Activated B cell treated with CpG ODN at 0.5 μM for 24 hours (primary cell): ENCODE measurements around the gene FURIN. TPM values are rescaled to one million over a fixed set of nuclear protein-coding genes. Genes with fewer than 3 reads are reported as not detected.
A peak's percentile ranks its signal among the peaks of the same experiment; 100 is the strongest.

Experiments used
- ATAC-seq: fragments of 200-7000 bp; cut with Tn5 transposase; one replicate; pipeline ENCODE4 v1.10.0; 2021; ENCODE audit warnings: low read depth, mild to moderate bottlenecking, moderate library complexity
- CTCF ChIA-PET: fragments of 350-600 bp; sonication (Branson Sonifier 250); formaldehyde crosslinking; loops from one replicate; lab custom pipeline; 2021; ENCODE audit warnings: antibody characterized with exemption; lab: Charles Lee
- POLR2A ChIA-PET: fragments of 350-600 bp; sonication (Branson Sonifier 250); formaldehyde crosslinking; loops from one replicate; lab custom pipeline; 2021; ENCODE audit warnings: antibody characterized with exemption; lab: Charles Lee
- DNase-seq: peaks from one replicate; pipeline ENCODE4 v3.0.0; 2022
- H3K27ac Mint-ChIP-seq: one replicate; pipeline ENCODE4 v1.8.0; 2020; ENCODE audit warnings: mixed read lengths
- H3K27me3 Mint-ChIP-seq: one replicate; pipeline ENCODE4 v1.8.0; 2021; ENCODE audit warnings: mixed read lengths
- H3K36me3 Mint-ChIP-seq: one replicate; pipeline ENCODE4 v1.8.0; 2021; ENCODE audit warnings: low read depth, mixed read lengths
- H3K4me1 Mint-ChIP-seq: one replicate; pipeline ENCODE4 v1.8.0; 2021; ENCODE audit warnings: mixed read lengths
- H3K4me3 Mint-ChIP-seq: one replicate; pipeline ENCODE4 v1.8.0; 2020; ENCODE audit warnings: mild to moderate bottlenecking, mixed read lengths
- H3K9me3 Mint-ChIP-seq: one replicate; pipeline ENCODE4 v1.8.0; 2020; ENCODE audit warnings: mixed read lengths
- CTCF ChIP-seq: fragments of 200-600 bp; IDR thresholded peaks from one replicate; pipeline ENCODE4 v1.8.0; 2022; ENCODE audit warnings: antibody characterized with exemption, mild to moderate bottlenecking
- intact Hi-C: fragments of 100-400 bp; cut with micrococcal nuclease; formaldehyde crosslinking; loops from one replicate; pipeline ENCODE4 v1.15.1; 2024
- total RNA-seq: library from RNA; stranded (reverse); gene quantifications from 2 replicates; pipeline ENCODE4 v1.2.3, GENCODE V29; 2022

FURIN gene
- total RNA-seq, 1 donor from 2014 or later: 46.5 TPM

GRCh38 chr15:90871139-90871715 is 2.8 kb downstream of the FURIN start:
- Mint-ChIP-seq H3K27ac (peak overlapping the region; percentile 86), H3K4me1 (peaks cover 40% of the 10 kb centered on the region), H3K27me3 (no peaks in the 10 kb centered on the region), H3K9me3 (no peaks in the 10 kb centered on the region), H3K4me3 (peak overlapping the region; percentile 90), H3K36me3 (peaks cover 4% of the 10 kb centered on the region)
- ChIA-PET CTCF (interaction anchor here (0.9 to 2.0 kb wide), 4 partner anchors 15 to 53 kb away, joined by 3 to 10 read pairs (median 5); no protein-coding TSS in a partner anchor), POLR2A (interaction anchor here (0.6 to 4.6 kb wide), 21 partner anchors 13 to 173 kb away, joined by 3 to 35 read pairs (median 5); partner anchors contain the start of genes BLM, FES, MAN2A2 and UNC45A)
- no peak for TF ChIP-seq CTCF
- ATAC-seq (peak; percentile 29), DNase-seq (peak; percentile 55)
- intact Hi-C loops: loop anchor here (2.0 to 5.0 kb wide), 2 partner anchors 26 to 154 kb away; partner anchors contain the start of gene BLM

- H3K36me3 Mint-ChIP-seq: peaks cover 11% of the 10 kb centered on the region
- intact Hi-C loops: loop anchor here (1.0 to 5.0 kb wide), 4 partner anchors 12 to 155 kb away; partner anchors contain the start of genes BLM and FES
- H3K4me3 Mint-ChIP-seq: peak overlapping the region; percentile 82
- H3K27me3 Mint-ChIP-seq: no peaks in the 10 kb centered on the region
- peaks cover 42% of the 10 kb centered on the region for H3K4me1 Mint-ChIP-seq
- TF ChIP-seq CTCF: no peak
- CTCF ChIA-PET: interaction anchor here (1.4 to 2.0 kb wide), 3 partner anchors 14 to 54 kb away, joined by 3 to 10 read pairs (median 7); no protein-coding TSS in a partner anchor
- ATAC-seq (peak; percentile 33), DNase-seq (no peak)
- H3K27ac Mint-ChIP-seq: peak overlapping the region; percentile 68
- POLR2A ChIA-PET: interaction anchor here (0.6 to 4.6 kb wide), 18 partner anchors 13 to 173 kb away, joined by 3 to 35 read pairs (median 4); partner anchors contain the start of genes BLM, MAN2A2 and UNC45A
- H3K9me3 Mint-ChIP-seq: no peaks in the 10 kb centered on the region
Measured at GRCh38 chr15:90871716-90872485, 3.5 kb downstream of the FURIN start.

- Mint-ChIP-seq H3K36me3 (peaks cover 18% of the 10 kb centered on the region), H3K9me3 (no peaks in the 10 kb centered on the region), H3K27me3 (no peaks in the 10 kb centered on the region), H3K4me1 (peaks cover 42% of the 10 kb centered on the region), H3K4me3 (peak overlapping the region; percentile 82), H3K27ac (peak overlapping the region; percentile 68)
- ChIA-PET CTCF (interaction anchor here (0.8 kb wide), 1 partner anchor 13 kb away, joined by 3 read pairs; no protein-coding TSS in a partner anchor), POLR2A (interaction anchor here (0.5 to 4.6 kb wide), 3 partner anchors 31 to 218 kb away, joined by 4 to 20 read pairs (median 8); partner anchors contain the start of gene MAN2A2)
- peak; percentile 16 for ATAC-seq
- DNase-seq: no peak
- intact Hi-C loops: loop anchor here (1.0 to 5.0 kb wide), 3 partner anchors 12 to 155 kb away; partner anchors contain the start of genes BLM and FES
- TF ChIP-seq CTCF: no peak
Measured at GRCh38 chr15:90872486-90873184, 4.2 kb downstream of the FURIN start.

GRCh38 chr15:90873488-90873997 is 5.2 kb downstream of the FURIN start:
- peaks cover 27% of the 10 kb centered on the region for H3K36me3 Mint-ChIP-seq
- no peaks in the 10 kb centered on the region for H3K27me3 Mint-ChIP-seq
- POLR2A ChIA-PET: interaction anchor here (0.5 to 1.2 kb wide), 5 partner anchors 11 to 219 kb away, joined by 3 to 8 read pairs (median 5); partner anchors contain the start of gene FES
- H3K4me1 Mint-ChIP-seq: peaks cover 37% of the 10 kb centered on the region
- CTCF ChIA-PET: interaction anchor here (0.8 to 1.2 kb wide), 3 partner anchors 12 to 55 kb away, joined by 3 to 4 read pairs (median 3); no protein-coding TSS in a partner anchor
- intact Hi-C loops: loop anchor here (5.0 kb wide), 1 partner anchor 156 kb away; the partner anchor contains the start of gene BLM
- DNase-seq (no peak), ATAC-seq (no peak)
- peak overlapping the region; percentile 28 for H3K4me3 Mint-ChIP-seq
- TF ChIP-seq CTCF: no peak
- no peak overlapping the region for H3K27ac Mint-ChIP-seq
- no peaks in the 10 kb centered on the region for H3K9me3 Mint-ChIP-seq
